ENCODE results near the gene CENPH.
"Not testable (repeated sequence)": the region's sequence is repeated elsewhere in the genome, so short reads cannot be mapped to it uniquely, and the experiment has no call there.

CENPH gene

DNA sequence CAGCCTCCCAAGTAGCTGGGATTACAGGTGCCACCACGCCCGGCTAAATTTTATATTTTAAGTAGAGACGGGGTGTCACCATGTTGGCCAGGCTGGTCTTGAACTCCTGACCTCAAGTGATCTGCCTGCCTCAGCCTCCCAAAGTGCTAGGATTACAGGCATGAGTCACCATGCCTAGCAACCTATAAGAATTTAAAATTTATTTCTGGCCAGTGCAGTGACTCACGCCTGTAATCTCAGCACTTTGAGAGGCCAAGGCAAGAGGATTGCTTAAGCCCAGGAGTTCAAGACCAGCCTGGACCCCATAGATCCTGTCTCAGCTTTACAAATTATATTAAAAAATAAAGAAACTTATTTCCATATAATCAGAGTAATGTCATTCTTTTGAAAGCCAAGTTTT is 66.6 kb downstream of the CENPH start:
- not testable (repeated sequence) for DNase-seq

GRCh38 chr5:69257577-69257976 is 68.2 kb downstream of the CENPH start:
- DNase-seq: no peak
